Neuronal stem cell (in vitro differentiated cells): ENCODE results near the gene ALG1L2.
"Not testable (repeated sequence)": the region's sequence is repeated elsewhere in the genome, so short reads cannot be mapped to it uniquely, and the experiment has no call there.

Source experiments
- DNase-seq: peaks from one replicate; pipeline ENCODE4 v3.0.0-alpha.2; 2013; ENCODE audit warnings: low spot score
- H2AFZ ChIP-seq: one replicate; pipeline ENCODE4 v1.6.1; 2013; ENCODE audit warnings: mild to moderate bottlenecking, low read length, inconsistent platforms
- H2AK5ac ChIP-seq: 2 replicates; pipeline ENCODE4 v1.6.1; 2013; ENCODE audit warnings: low read depth, mild to moderate bottlenecking, inconsistent platforms, low read length, moderate library complexity, mixed read lengths
- H2BK120ac ChIP-seq: 2 replicates; pipeline ENCODE4 v1.6.1; 2013; ENCODE audit warnings: low read depth, mild to moderate bottlenecking, inconsistent platforms, low read length, moderate library complexity, mixed read lengths
- H2BK12ac ChIP-seq: one replicate; pipeline ENCODE4 v1.6.1; 2013; ENCODE audit warnings: low read length, inconsistent platforms
- H2BK15ac ChIP-seq: 2 replicates; pipeline ENCODE4 v1.6.1; 2013; ENCODE audit warnings: mild to moderate bottlenecking, low read length, inconsistent platforms, mixed read lengths
- H2BK5ac ChIP-seq: one replicate; pipeline ENCODE4 v1.6.1; 2013; ENCODE audit warnings: inconsistent platforms, mild to moderate bottlenecking, low read length, moderate library complexity
- H3K14ac ChIP-seq: one replicate; pipeline ENCODE4 v1.6.1; 2013; ENCODE audit warnings: low read length, inconsistent platforms
- H3K18ac ChIP-seq: 2 replicates; pipeline ENCODE4 v1.6.1; 2013; ENCODE audit warnings: low read length, inconsistent platforms
- H3K23ac ChIP-seq: 2 replicates; pipeline ENCODE4 v1.6.1; 2013; ENCODE audit warnings: low read depth, mild to moderate bottlenecking, mixed read lengths, low read length, inconsistent platforms; ENCODE audit not compliant: poor library complexity
- H3K27ac ChIP-seq: replicated peaks from 3 replicates; pipeline ENCODE4 v1.5.1; 2013; ENCODE audit warnings: low read length, inconsistent platforms
- H3K27me3 ChIP-seq, 3 experiments: 2 replicates each; pipeline ENCODE4 v1.6.1; 2013; ENCODE audit warnings: low read length in 3 of 3, mild to moderate bottlenecking in 2 of 3, inconsistent platforms in 1 of 3, low read depth in 1 of 3, mixed read lengths in 1 of 3, moderate library complexity in 1 of 3; ENCODE audit not compliant: control insufficient read depth in 3 of 3, insufficient read depth in 3 of 3
- H3K36me3 ChIP-seq, 2 donors: replicated peaks in 1 of 2; 2 replicates each; pipeline ENCODE4 v1.6.1; 2013; ENCODE audit warnings: low read length in 2 of 2; ENCODE audit not compliant: control insufficient read depth in 2 of 2, insufficient read depth in 2 of 2
- H3K4ac ChIP-seq: 2 replicates; pipeline ENCODE4 v1.6.1; 2013; ENCODE audit warnings: inconsistent platforms, mild to moderate bottlenecking, low read length, moderate library complexity
- H3K4me1 ChIP-seq, 2 donors: 1 replicate in 1 of 2; 2 replicates in 1 of 2; pipeline ENCODE4 v1.6.1; 2013; ENCODE audit warnings: low read length in 2 of 2, low read depth in 1 of 2; ENCODE audit not compliant: control insufficient read depth in 2 of 2, insufficient read depth in 1 of 2
- H3K4me2 ChIP-seq: one replicate; pipeline ENCODE4 v1.6.1; 2013; ENCODE audit warnings: mild to moderate bottlenecking, low read length, inconsistent platforms; ENCODE audit not compliant: insufficient read depth, poor library complexity, severe bottlenecking
- H3K4me3 ChIP-seq, 2 donors: 2 replicates each; pipeline ENCODE4 v1.5.1; 2013; ENCODE audit warnings: low read length in 2 of 2, mild to moderate bottlenecking in 2 of 2, inconsistent platforms in 1 of 2, moderate library complexity in 1 of 2
- H3K79me1 ChIP-seq: one replicate; pipeline ENCODE4 v1.6.1; 2013; ENCODE audit warnings: low read depth, mild to moderate bottlenecking, inconsistent platforms, low read length, moderate library complexity
- H3K9ac ChIP-seq: one replicate; pipeline ENCODE4 v1.6.1; 2013; ENCODE audit warnings: mild to moderate bottlenecking, low read depth, low read length, inconsistent platforms; ENCODE audit not compliant: poor library complexity
- H3K9me3 ChIP-seq, 2 donors: replicated peaks in 1 of 2; 2 replicates each; pipeline versions ENCODE3 to v1.6.1; 2013; ENCODE audit warnings: low read length in 2 of 2, mild to moderate bottlenecking in 2 of 2, inconsistent platforms in 1 of 2, low read depth in 1 of 2, mixed read lengths in 1 of 2, moderate library complexity in 1 of 2; ENCODE audit not compliant: control insufficient read depth in 2 of 2, insufficient read depth in 1 of 2
- H4K8ac ChIP-seq: one replicate; pipeline ENCODE4 v1.6.1; 2013; ENCODE audit warnings: low read depth, mild to moderate bottlenecking, inconsistent platforms, low read length, moderate library complexity
- H4K91ac ChIP-seq: one replicate; pipeline ENCODE4 v1.6.1; 2013; ENCODE audit warnings: low read length, low read depth, mild to moderate bottlenecking, inconsistent platforms; ENCODE audit not compliant: poor library complexity
- WGBS, 2 donors: extraction: QIAGEN DNeasy Blood & Tissue Kit; methylation state at CpG; one replicate each; pipeline ENCODE4 v1.1.7; 2013; ENCODE audit warnings: missing lambda C conversion rate in 2 of 2, mixed read lengths in 1 of 2; ENCODE audit not compliant: insufficient read length in 2 of 2, insufficient replicate concordance in 1 of 2; ENCODE audit errors: extremely low coverage in 2 of 2; 5-methylcytosine and 5-hydroxymethylcytosine counted together

The ALG1L2 gene

GRCh38 chr3:130073582-130073981 is 8.0 kb upstream of the ALG1L2 start:
- H2AK5ac ChIP-seq, result no peak overlapping the region
- H2AFZ ChIP-seq, result no peak overlapping the region
- no peak overlapping the region for H3K9ac ChIP-seq
- H2BK5ac ChIP-seq, result no peak overlapping the region
- no peak overlapping the region for H3K4me2 ChIP-seq
- H3K79me1 ChIP-seq, result no peaks in the 10 kb centered on the region
- H3K27me3 ChIP-seq, result no peaks in the 10 kb centered on the region
- no peak overlapping the region for H2BK120ac ChIP-seq
- H3K4me3 ChIP-seq, result no peak overlapping the region
- H4K91ac ChIP-seq, result no peak overlapping the region
- no peak overlapping the region for H2BK12ac ChIP-seq
- H3K18ac ChIP-seq, result no peak overlapping the region
- no peak overlapping the region for H3K23ac ChIP-seq
- no peak overlapping the region for H3K14ac ChIP-seq
- H2BK15ac ChIP-seq, result no peak overlapping the region
- H3K36me3 ChIP-seq, result no peaks in the 10 kb centered on the region
- no peak for DNase-seq
- H3K9me3 ChIP-seq, result no peaks in the 10 kb centered on the region
- H3K4ac ChIP-seq, result no peak overlapping the region
- no peaks in the 10 kb centered on the region for H3K4me1 ChIP-seq
- no peak overlapping the region for H4K8ac ChIP-seq
- no peak overlapping the region for H3K27ac ChIP-seq
- no CpG with 5 or more reads among the region's 4 CpGs for WGBS, 2 donors

- no peak overlapping the region for H2AFZ ChIP-seq
- H3K36me3 ChIP-seq, result no peaks in the 10 kb centered on the region
- H2BK12ac ChIP-seq, result no peak overlapping the region
- no peak overlapping the region for H3K4me2 ChIP-seq
- WGBS, 2 donors, result no CpG with 5 or more reads among the region's 7 CpGs
- no peak for DNase-seq
- no peak overlapping the region for H3K18ac ChIP-seq
- no peak overlapping the region for H2BK120ac ChIP-seq
- no peak overlapping the region for H3K4me3 ChIP-seq
- H2BK5ac ChIP-seq, result no peak overlapping the region
- H2AK5ac ChIP-seq, result no peak overlapping the region
- no peak overlapping the region for H3K9ac ChIP-seq
- H3K27ac ChIP-seq, result no peak overlapping the region
- no peak overlapping the region for H3K4ac ChIP-seq
- no peak overlapping the region for H3K23ac ChIP-seq
- H4K91ac ChIP-seq, result no peak overlapping the region
- no peaks in the 10 kb centered on the region for H3K79me1 ChIP-seq
- H2BK15ac ChIP-seq, result no peak overlapping the region
- no peaks in the 10 kb centered on the region for H3K9me3 ChIP-seq
- H3K14ac ChIP-seq, result no peak overlapping the region
- no peaks in the 10 kb centered on the region for H3K27me3 ChIP-seq
- no peaks in the 10 kb centered on the region for H3K4me1 ChIP-seq
- H4K8ac ChIP-seq, result no peak overlapping the region
Observed at GRCh38 chr3:130077636-130078035, 4.0 kb upstream of the ALG1L2 start.

GRCh38 chr3:130083363-130084090 is 1.9 kb downstream of the ALG1L2 start:
- H4K8ac ChIP-seq, H2BK5ac ChIP-seq, H2BK120ac ChIP-seq, H2AK5ac ChIP-seq, H3K4ac ChIP-seq, H3K27me3 ChIP-seq, H2AFZ ChIP-seq, H3K79me1 ChIP-seq, H2BK12ac ChIP-seq, H3K4me3 ChIP-seq, H3K9me3 ChIP-seq, H3K14ac ChIP-seq, DNase-seq, H3K36me3 ChIP-seq, H4K91ac ChIP-seq, H3K27ac ChIP-seq, H3K23ac ChIP-seq, H2BK15ac ChIP-seq, H3K9ac ChIP-seq, H3K18ac ChIP-seq, H3K4me2 ChIP-seq, H3K4me1 ChIP-seq: not testable (repeated sequence)
- WGBS, 2 donors, result no CpG with 5 or more reads among the region's 7 CpGs

GRCh38 chr3:130084436-130084980 is 2.9 kb downstream of the ALG1L2 start:
- no peak overlapping the region for H4K91ac ChIP-seq
- H3K27ac ChIP-seq, result no peak overlapping the region
- no peak overlapping the region for H3K18ac ChIP-seq
- no peak overlapping the region for H2AFZ ChIP-seq
- no peak overlapping the region for H2BK12ac ChIP-seq
- H3K4ac ChIP-seq, result no peak overlapping the region
- no peaks in the 10 kb centered on the region for H3K36me3 ChIP-seq
- no peaks in the 10 kb centered on the region for H3K4me1 ChIP-seq
- no peaks in the 10 kb centered on the region for H3K9me3 ChIP-seq
- no peak overlapping the region for H3K14ac ChIP-seq
- H2BK5ac ChIP-seq, result no peak overlapping the region
- H2AK5ac ChIP-seq, result no peak overlapping the region
- no peak overlapping the region for H3K4me2 ChIP-seq
- H3K79me1 ChIP-seq, result no peaks in the 10 kb centered on the region
- H4K8ac ChIP-seq, result no peak overlapping the region
- H3K23ac ChIP-seq, result no peak overlapping the region
- H2BK15ac ChIP-seq, result no peak overlapping the region
- no peak overlapping the region for H3K9ac ChIP-seq
- H3K27me3 ChIP-seq, result no peaks in the 10 kb centered on the region
- WGBS, 2 donors, result no CpG with 5 or more reads among the region's 5 CpGs
- DNase-seq, result no peak
- H2BK120ac ChIP-seq, result no peak overlapping the region
- H3K4me3 ChIP-seq, result no peak overlapping the region
